Endothelial cell of umbilical vein (primary cell): Measurements from ENCODE around the gene ZBTB37. TPM values are rescaled to one million over a fixed set of nuclear protein-coding genes. Genes with fewer than 3 reads are reported as not detected.
"Not testable (repeated sequence)": the region's sequence is repeated elsewhere in the genome, so short reads cannot be mapped to it uniquely, and the experiment has no call there.

Experiments used
- BruUV-seq: library from RNA; stranded (reverse); fragments of 400-500 nt; replicated peaks from 2 replicates; lab custom pipeline; 2021; lab: Mats Ljungman, UMichigan
- CTCF ChIA-PET: fragments of 300-600, 350-600 bp; sonication (Branson Sonifier 250); formaldehyde crosslinking; loops from one replicate; lab custom pipeline; 2021; ENCODE audit warnings: antibody characterized with exemption, inconsistent platforms; lab: Charles Lee
- POLR2A ChIA-PET: fragments of 300-600, 350-600 bp; sonication (Branson Sonifier 250); formaldehyde crosslinking; loops from one replicate; lab custom pipeline; 2021; ENCODE audit warnings: antibody characterized with exemption, inconsistent platforms; lab: Charles Lee
- DNase-seq: peaks from one replicate; pipeline ENCODE4 v3.0.0-alpha.2; 2011; ENCODE audit warnings: low read depth, low spot score
- FAIRE-seq: peaks from 2 replicates; lab custom pipeline; 2011; peaks lifted over from hg19 to GRCh38; lab: Jason Lieb, UNC
- H2AFZ ChIP-seq: 2 replicates; pipeline ENCODE4 v1.6.0; 2012; ENCODE audit warnings: low read depth, low read length, control low read depth, inconsistent platforms
- H3K27ac ChIP-seq: 2 replicates; pipeline ENCODE4 v1.5.1; 2011; ENCODE audit warnings: low read depth, mild to moderate bottlenecking, control low read depth, low read length, moderate library complexity; ENCODE audit not compliant: insufficient read depth
- H3K27me3 ChIP-seq, 2 experiments: 2 replicates each; pipeline versions ENCODE4 v1.6.0 to v1.6.1; 2011; ENCODE audit warnings: low read length in 2 of 2, mixed read lengths in 1 of 2; ENCODE audit not compliant: control insufficient read depth in 2 of 2, insufficient read depth in 2 of 2
- H3K36me3 ChIP-seq, 2 experiments: 2 replicates in 1 of 2; 3 replicates in 1 of 2; pipeline ENCODE4 v1.5.1; 2011; ENCODE audit warnings: low read length in 2 of 2, mild to moderate bottlenecking in 1 of 2, moderate library complexity in 1 of 2; ENCODE audit not compliant: control insufficient read depth in 2 of 2, insufficient read depth in 2 of 2; ENCODE audit errors: extremely low read depth in 1 of 2
- H3K4me1 ChIP-seq: 3 replicates; pipeline ENCODE4 v1.5.1; 2011; ENCODE audit warnings: mild to moderate bottlenecking, low read length; ENCODE audit not compliant: control insufficient read depth, insufficient read depth; ENCODE audit errors: extremely low read depth
- H3K4me2 ChIP-seq: 2 replicates; pipeline ENCODE4 v1.6.1; 2011; ENCODE audit warnings: low read length, control low read depth, mixed read lengths; ENCODE audit not compliant: insufficient read depth
- H3K4me3 ChIP-seq, 3 experiments: fragments of 200-600 bp in 1 of 3; sonication (generic), shearing (Covaris generic) in 1 of 3; replicated peaks in 1 of 3; 2 replicates each; pipeline ENCODE4 v1.5.1; 2011 to 2016; ENCODE audit warnings: control low read depth in 3 of 3, low read length in 3 of 3, mild to moderate bottlenecking in 2 of 3, inconsistent platforms in 1 of 3, low read depth in 1 of 3, moderate library complexity in 1 of 3; ENCODE audit not compliant: insufficient read depth in 1 of 3
- H3K79me2 ChIP-seq: 2 replicates; pipeline ENCODE4 v1.6.0; 2012; ENCODE audit warnings: low read length, inconsistent platforms; ENCODE audit not compliant: control insufficient read depth, insufficient read depth
- H3K9ac ChIP-seq: replicated peaks from 2 replicates; pipeline ENCODE3; 2011; ENCODE audit warnings: low read length, control low read depth; ENCODE audit not compliant: insufficient read depth; ENCODE audit errors: extremely low read depth
- H3K9me1 ChIP-seq: replicated peaks from 3 replicates; pipeline ENCODE4 v1.6.0; 2011; ENCODE audit warnings: mild to moderate bottlenecking, low read length; ENCODE audit not compliant: control insufficient read depth, insufficient read depth; ENCODE audit errors: extremely low read depth
- H3K9me3 ChIP-seq: replicated peaks from 2 replicates; pipeline ENCODE4 v1.5.1; 2012; ENCODE audit warnings: low read length, inconsistent platforms; ENCODE audit not compliant: control insufficient read depth, insufficient read depth
- H4K20me1 ChIP-seq: replicated peaks from 2 replicates; pipeline ENCODE3; 2011; ENCODE audit warnings: mild to moderate bottlenecking, low read length; ENCODE audit not compliant: control insufficient read depth, insufficient read depth; ENCODE audit errors: extremely low read depth
- EZH2 ChIP-seq: IDR thresholded peaks from 2 replicates; pipeline ENCODE4 v1.6.1; 2012; ENCODE audit warnings: borderline replicate concordance, low read depth, mild to moderate bottlenecking, moderate library complexity, low read length, inconsistent platforms; ENCODE audit not compliant: severe bottlenecking
- FOS ChIP-seq: IDR thresholded peaks from 2 replicates; pipeline ENCODE4 v1.6.1; 2011; ENCODE audit warnings: mild to moderate bottlenecking, low read length, moderate library complexity, borderline replicate concordance; ENCODE audit not compliant: insufficient read depth
- GATA2 ChIP-seq: IDR thresholded peaks from 2 replicates; pipeline ENCODE4 v1.7.0; 2011; ENCODE audit warnings: low read depth, mild to moderate bottlenecking, moderate library complexity, mixed read lengths, low read length; ENCODE audit not compliant: insufficient read length, insufficient read depth
- JUN ChIP-seq: IDR thresholded peaks from 2 replicates; pipeline ENCODE4 v1.6.1; 2011; ENCODE audit warnings: borderline replicate concordance, low read depth; ENCODE audit not compliant: insufficient read length, insufficient read depth
- MYC ChIP-seq: IDR thresholded peaks from one replicate; pipeline ENCODE4 v1.6.1; 2011; ENCODE audit warnings: mild to moderate bottlenecking, low read depth, low read length
- POLR2A ChIP-seq: IDR thresholded peaks from 2 replicates; pipeline ENCODE4 v1.6.1; 2012; ENCODE audit warnings: low read depth, mild to moderate bottlenecking, control low read depth, low read length
- POLR2AphosphoS5 ChIP-seq: IDR thresholded peaks from 2 replicates; pipeline ENCODE4 v1.6.1; 2012; ENCODE audit warnings: low read depth, mild to moderate bottlenecking, control low read depth, low read length, moderate library complexity; ENCODE audit not compliant: insufficient read depth
- dilution Hi-C: fragments of 300-500 bp; cut with MboI; formaldehyde crosslinking; loops from one replicate; pipeline ENCODE4 v1.15.0; 2019; ENCODE audit warnings: low sequenced_read_pairs; ENCODE audit not compliant: extremely low pct_ligation_motif_present
- intact Hi-C: fragments of 100-400 bp; cut with micrococcal nuclease; formaldehyde crosslinking; loops from one replicate; pipeline ENCODE4 v1.10.0; 2022
- polyA plus RNA-seq, 4 experiments: library from polyadenylated mRNA; depleted of rRNA in 3 of 4; stranded (reverse) in 3 of 4; unstranded in 1 of 4; fragments of >200 nt; gene quantifications; 2 replicates each; pipeline versions ENCODE4 v1.2.1 to v1.2.3, GENCODE V29; 2011 to 2012; ENCODE audit warnings: missing spikeins in 1 of 4
- total RNA-seq: library from RNA; stranded (reverse); gene quantifications from 2 replicates; pipeline ENCODE4 v1.2.3, GENCODE V29; 2021
- TF ChIP-seq, protein P1 (sequence below): IDR thresholded peaks from 2 replicates; pipeline ENCODE4 v1.6.1; 2011; ENCODE audit not compliant: insufficient read depth, insufficient read length
- TF ChIP-seq, protein P2 (sequence below), 2 donors: IDR thresholded peaks; 1 replicate in 1 of 2; 2 replicates in 1 of 2; pipeline ENCODE4 v1.5.1; 2011; ENCODE audit warnings: low read length in 2 of 2, mild to moderate bottlenecking in 2 of 2, moderate library complexity in 2 of 2, control low read depth in 1 of 2, inconsistent platforms in 1 of 2, low read depth in 1 of 2; ENCODE audit not compliant: insufficient read depth in 1 of 2; ENCODE audit errors: extremely low read depth in 1 of 2

ZBTB37 gene
- total and polyA plus RNA-seq, 2 donors (not counting 3 experiments of a cell fraction or from before 2014, with no cell fraction given): 0.94 to 5.9 TPM

- Histone ChIP-seq H3K4me1 (no peaks in the 10 kb centered on the region), H2AFZ (no peak overlapping the region), H3K36me3 (no peaks in the 10 kb centered on the region), H3K9ac (no peak overlapping the region), H3K27me3 (peaks cover 3 to 4% of the 10 kb centered on the region in 2 experiments), H4K20me1 (no peaks in the 10 kb centered on the region), H3K9me1 (no peaks in the 10 kb centered on the region), H3K79me2 (no peaks in the 10 kb centered on the region), H3K4me3 (no peak overlapping the region), H3K4me2 (no peak overlapping the region), H3K27ac (no peak overlapping the region), H3K9me3 (no peaks in the 10 kb centered on the region)
- BruUV-seq: no TSS peak
- CTCF ChIA-PET: interaction anchor here (1.0 kb wide), 1 partner anchor 10 kb away, joined by 4 read pairs; no protein-coding TSS in a partner anchor
- no peak for DNase-seq
- POLR2A ChIA-PET: no interaction called here
- dilution Hi-C loops: no loop called here
- intact Hi-C loops: no loop called here
- FAIRE-seq: no peak
- TF ChIP-seq MYC: no peak
- TF ChIP-seq, protein P1, sequence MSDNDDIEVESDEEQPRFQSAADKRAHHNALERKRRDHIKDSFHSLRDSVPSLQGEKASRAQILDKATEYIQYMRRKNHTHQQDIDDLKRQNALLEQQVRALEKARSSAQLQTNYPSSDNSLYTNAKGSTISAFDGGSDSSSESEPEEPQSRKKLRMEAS: no peak
- TF ChIP-seq GATA2: no peak
- no peak for TF ChIP-seq JUN
- TF ChIP-seq EZH2: no peak
- no peak for TF ChIP-seq POLR2AphosphoS5
- TF ChIP-seq, protein P2, sequence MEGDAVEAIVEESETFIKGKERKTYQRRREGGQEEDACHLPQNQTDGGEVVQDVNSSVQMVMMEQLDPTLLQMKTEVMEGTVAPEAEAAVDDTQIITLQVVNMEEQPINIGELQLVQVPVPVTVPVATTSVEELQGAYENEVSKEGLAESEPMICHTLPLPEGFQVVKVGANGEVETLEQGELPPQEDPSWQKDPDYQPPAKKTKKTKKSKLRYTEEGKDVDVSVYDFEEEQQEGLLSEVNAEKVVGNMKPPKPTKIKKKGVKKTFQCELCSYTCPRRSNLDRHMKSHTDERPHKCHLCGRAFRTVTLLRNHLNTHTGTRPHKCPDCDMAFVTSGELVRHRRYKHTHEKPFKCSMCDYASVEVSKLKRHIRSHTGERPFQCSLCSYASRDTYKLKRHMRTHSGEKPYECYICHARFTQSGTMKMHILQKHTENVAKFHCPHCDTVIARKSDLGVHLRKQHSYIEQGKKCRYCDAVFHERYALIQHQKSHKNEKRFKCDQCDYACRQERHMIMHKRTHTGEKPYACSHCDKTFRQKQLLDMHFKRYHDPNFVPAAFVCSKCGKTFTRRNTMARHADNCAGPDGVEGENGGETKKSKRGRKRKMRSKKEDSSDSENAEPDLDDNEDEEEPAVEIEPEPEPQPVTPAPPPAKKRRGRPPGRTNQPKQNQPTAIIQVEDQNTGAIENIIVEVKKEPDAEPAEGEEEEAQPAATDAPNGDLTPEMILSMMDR (IDR thresholded peaks at IDR 0.05; ENCODE audit: extremely low read depth in 1 of 2, insufficient read depth in 1 of 2, low read depth in 1 of 2, low read length in 2 of 2): no peak
- TF ChIP-seq FOS: no peak
- no peak for TF ChIP-seq POLR2A
These were observed 57.4 kb downstream of the ZBTB37 start for GRCh38 chr1:173925306-173926242.

DNA sequence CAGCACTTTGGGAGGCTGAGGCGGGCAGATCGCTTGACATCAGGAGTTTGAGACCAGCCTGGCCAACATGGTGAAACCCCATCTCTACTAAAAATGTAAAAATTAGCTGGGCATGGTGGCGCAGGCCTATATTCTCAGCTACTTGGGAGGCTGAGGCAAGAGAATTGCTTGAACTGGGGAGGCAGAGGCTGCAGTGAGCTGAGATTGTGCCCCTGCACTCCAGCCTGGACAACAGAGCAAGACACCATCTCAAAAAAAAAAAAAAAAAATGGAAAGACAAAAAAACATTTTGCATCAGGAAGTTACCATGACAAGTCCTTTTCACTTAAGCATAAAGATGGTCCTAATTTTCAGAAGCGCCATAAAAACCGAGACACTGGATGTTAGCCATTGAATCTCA, 62.4 kb downstream of the ZBTB37 start:
- DNase-seq, H3K79me2 ChIP-seq, H3K4me3 ChIP-seq, H3K9me3 ChIP-seq, H3K4me1 ChIP-seq, H3K27me3 ChIP-seq, POLR2A ChIA-PET, H3K27ac ChIP-seq, dilution Hi-C loops, FAIRE-seq, H2AFZ ChIP-seq, H3K4me2 ChIP-seq, H3K9ac ChIP-seq, H4K20me1 ChIP-seq, BruUV-seq, intact Hi-C loops, H3K9me1 ChIP-seq, CTCF ChIA-PET: not testable (repeated sequence)
- peaks cover 0 to 10% of the 10 kb centered on the region in 2 experiments for H3K36me3 ChIP-seq
